Measurements from ENCODE around the gene BRDT. TPM values are rescaled to one million over a fixed set of nuclear protein-coding genes. Genes with fewer than 3 reads are reported as not detected.

Gene BRDT
- total RNA-seq, 1 experiment from 2014 or later: not detected

GRCh38 chr1:91928026-91928425 lies 21.2 kb upstream of the BRDT start:
- no peak for DNase-seq (ENCODE audit: low read depth, low spot score)
- in situ Hi-C loops (cut with HindIII; ENCODE audit: low pct_unique_long_range_greater_than_20kb, low sequenced_read_pairs): no loop called here
- no peaks in the 10 kb centered on the region for H3K4me1 ChIP-seq (ENCODE audit: control insufficient read depth, insufficient read depth, low read length)
- no TSS peak for BruUV-seq (replicated peaks)
- no peaks in the 10 kb centered on the region for H3K36me3 ChIP-seq (ENCODE audit: control insufficient read depth, insufficient read depth, low read length)
- no peak overlapping the region for H3K27ac ChIP-seq (ENCODE audit: low read length)
- CTCF ChIA-PET: interaction anchor here (0.7 to 1.0 kb wide), 2 partner anchors 342 to 763 kb away, joined by 3 read pairs; no protein-coding TSS in a partner anchor
- H3K27me3 ChIP-seq (ENCODE audit: control insufficient read depth, insufficient read depth, low read length): no peaks in the 10 kb centered on the region
- no peak overlapping the region for H3K4me3 ChIP-seq (ENCODE audit: low read depth in 2 of 2, low read length in 2 of 2)
- no peak for TF ChIP-seq POLR2AphosphoS5 (IDR thresholded peaks at IDR 0.05; ENCODE audit: low read depth, low read length)
- H3K9me3 ChIP-seq (ENCODE audit: control insufficient read depth, insufficient read depth, low read depth, low read length): no peaks in the 10 kb centered on the region
- POLR2A ChIA-PET: no interaction called here
- intact Hi-C loops (cut with micrococcal nuclease; ENCODE audit: unreplicated experiment): loop anchor here (5.0 to 10.0 kb wide), 2 partner anchors 396 to 643 kb away; no protein-coding TSS in a partner anchor
- ATAC-seq: no peak

- ChIA-PET CTCF (interaction anchor here (0.5 to 0.6 kb wide), 2 partner anchors 73 to 418 kb away, joined by 3 read pairs; no protein-coding TSS in a partner anchor), POLR2A (no interaction called here)
- intact Hi-C loops (cut with micrococcal nuclease; ENCODE audit: unreplicated experiment) (loop anchor here (5.0 to 10.0 kb wide), 2 partner anchors 397 to 644 kb away; no protein-coding TSS in a partner anchor), in situ Hi-C loops (cut with HindIII; ENCODE audit: low pct_unique_long_range_greater_than_20kb, low sequenced_read_pairs) (no loop called here)
- DNase-seq (ENCODE audit: low read depth, low spot score): no peak
- TF ChIP-seq REST (IDR thresholded peaks at IDR 0.05; ENCODE audit: insufficient read depth in 1 of 2, low read depth in 2 of 2, low read length in 1 of 2): no peak
- no peak for TF ChIP-seq TCF7L2 (IDR thresholded peaks at IDR 0.05; ENCODE audit: low read depth, low read length)
- no peak for TF ChIP-seq POLR2AphosphoS5 (IDR thresholded peaks at IDR 0.05; ENCODE audit: low read depth, low read length)
- TF ChIP-seq SIN3A (IDR thresholded peaks at IDR 0.05; ENCODE audit: borderline replicate concordance, insufficient read depth, low read depth, low read length): no peak
- TF ChIP-seq CTCF (IDR thresholded peaks at IDR 0.05): no peak
- Histone ChIP-seq H3K4me1 (ENCODE audit: control insufficient read depth, insufficient read depth, low read length) (no peaks in the 10 kb centered on the region), H3K9me3 (ENCODE audit: control insufficient read depth, insufficient read depth, low read depth, low read length) (no peaks in the 10 kb centered on the region), H3K27ac (ENCODE audit: low read length) (no peak overlapping the region), H3K36me3 (ENCODE audit: control insufficient read depth, insufficient read depth, low read length) (no peaks in the 10 kb centered on the region), H3K4me3 (ENCODE audit: low read depth in 2 of 2, low read length in 2 of 2) (no peak overlapping the region), H3K27me3 (ENCODE audit: control insufficient read depth, insufficient read depth, low read length) (no peaks in the 10 kb centered on the region)
- ATAC-seq: no peak
- BruUV-seq (replicated peaks): no TSS peak
Measured at GRCh38 chr1:91929250-91929649, 20.0 kb upstream of the BRDT start.

GRCh38 chr1:91937613-91938012 lies 11.6 kb upstream of the BRDT start:
- POLR2A ChIA-PET: no interaction called here

More at GRCh38 chr1:91937613-91938012, 11.6 kb upstream of the BRDT start:
- no peaks in the 10 kb centered on the region for H3K27me3 ChIP-seq (ENCODE audit: control insufficient read depth, insufficient read depth, low read length)
- in situ Hi-C loops (cut with HindIII; ENCODE audit: low pct_unique_long_range_greater_than_20kb, low sequenced_read_pairs) (no loop called here), intact Hi-C loops (cut with micrococcal nuclease; ENCODE audit: unreplicated experiment) (no loop called here)
- no peaks in the 10 kb centered on the region for H3K4me1 ChIP-seq (ENCODE audit: control insufficient read depth, insufficient read depth, low read length)
- ATAC-seq: no peak
- TF ChIP-seq REST (IDR thresholded peaks at IDR 0.05; ENCODE audit: insufficient read depth in 1 of 2, low read depth in 2 of 2, low read length in 1 of 2) (no peak), POLR2AphosphoS5 (IDR thresholded peaks at IDR 0.05; ENCODE audit: low read depth, low read length) (no peak), CTCF (IDR thresholded peaks at IDR 0.05) (no peak), SIN3A (IDR thresholded peaks at IDR 0.05; ENCODE audit: borderline replicate concordance, insufficient read depth, low read depth, low read length) (no peak), TCF7L2 (IDR thresholded peaks at IDR 0.05; ENCODE audit: low read depth, low read length) (no peak)
- DNase-seq (ENCODE audit: low read depth, low spot score): no peak
- CTCF ChIA-PET: no interaction called here
- H3K27ac ChIP-seq (ENCODE audit: low read length): no peak overlapping the region
- H3K36me3 ChIP-seq (ENCODE audit: control insufficient read depth, insufficient read depth, low read length): no peaks in the 10 kb centered on the region
- no peaks in the 10 kb centered on the region for H3K9me3 ChIP-seq (ENCODE audit: control insufficient read depth, insufficient read depth, low read depth, low read length)
- BruUV-seq (replicated peaks): no TSS peak
- H3K4me3 ChIP-seq (ENCODE audit: low read depth in 2 of 2, low read length in 2 of 2): no peak overlapping the region

All from Panc1 (cell line).